ENCODE data around the gene EIF2B1.
"Not testable (repeated sequence)": the region's sequence is repeated elsewhere in the genome, so short reads cannot be mapped to it uniquely, and the experiment has no call there.

The EIF2B1 gene

GRCh38 chr12:123617580-123617979 is 15.9 kb downstream of the EIF2B1 start:
- DNase-seq (ENCODE audit: low read depth in 2 of 2): no peak

GRCh38 chr12:123617144-123617543 is 16.3 kb downstream of the EIF2B1 start:
- DNase-seq (ENCODE audit: low read depth in 2 of 2): no peak

- DNase-seq (ENCODE audit: low read depth in 2 of 2): no peak
These were observed 19.0 kb downstream of the EIF2B1 start for GRCh38 chr12:123614531-123614930.

GRCh38 chr12:123614110-123614509 is 19.4 kb downstream of the EIF2B1 start:
- DNase-seq (ENCODE audit: low read depth in 2 of 2): no peak

- no peak for DNase-seq (ENCODE audit: low read depth in 2 of 2)
These were observed 25.3 kb downstream of the EIF2B1 start for GRCh38 chr12:123608182-123608581.

- DNase-seq (ENCODE audit: low read depth in 2 of 2): no peak
These were observed 25.7 kb downstream of the EIF2B1 start for GRCh38 chr12:123607756-123608155.

- not testable (repeated sequence) for DNase-seq (ENCODE audit: low read depth in 2 of 2)
These were observed 30.0 kb downstream of the EIF2B1 start for GRCh38 chr12:123603495-123603894.

- DNase-seq (ENCODE audit: low read depth in 2 of 2): no peak
These were observed 30.8 kb downstream of the EIF2B1 start for GRCh38 chr12:123602651-123603195.

- peak; percentile 74 to 80 for DNase-seq (ENCODE audit: low read depth in 2 of 2)
These were observed 31.6 kb downstream of the EIF2B1 start, which contains the start of gene DDX55 for GRCh38 chr12:123601602-123602489. TSS of gene DDX55 (plus strand) at chr12:123602099. CDS start at chr12:123602149, 50 bp downstream.

- no peak for DNase-seq (ENCODE audit: low read depth in 2 of 2)
These were observed 33.8 kb downstream of the EIF2B1 start for GRCh38 chr12:123599721-123600120.

- DNase-seq (ENCODE audit: low read depth in 2 of 2): no peak
These were observed 34.2 kb downstream of the EIF2B1 start for GRCh38 chr12:123599310-123599709.

- DNase-seq (ENCODE audit: low read depth in 2 of 2): no peak
These were observed 35.0 kb downstream of the EIF2B1 start for GRCh38 chr12:123598522-123598921.

GRCh38 chr12:123597100-123597499 is 36.4 kb downstream of the EIF2B1 start:
- no peak for DNase-seq (ENCODE audit: low read depth in 2 of 2)

- DNase-seq (ENCODE audit: low read depth in 2 of 2): no peak
These were observed 37.8 kb downstream of the EIF2B1 start for GRCh38 chr12:123595729-123596128.

- no peak for DNase-seq (ENCODE audit: low read depth in 2 of 2)
These were observed 41.6 kb downstream of the EIF2B1 start for GRCh38 chr12:123591702-123592481.

GRCh38 chr12:123580772-123581171 is 52.7 kb downstream of the EIF2B1 start:
- no peak for DNase-seq (ENCODE audit: low read depth in 2 of 2)

- not testable (repeated sequence) for DNase-seq (ENCODE audit: low read depth in 2 of 2)
These were observed 54.7 kb downstream of the EIF2B1 start for GRCh38 chr12:123578829-123579228.

GRCh38 chr12:123578243-123578642 is 55.2 kb downstream of the EIF2B1 start:
- DNase-seq (ENCODE audit: low read depth in 2 of 2): no peak

- no peak for DNase-seq (ENCODE audit: low read depth in 2 of 2)
These were observed 56.9 kb downstream of the EIF2B1 start for GRCh38 chr12:123576611-123577010.

- no peak for DNase-seq (ENCODE audit: low read depth in 2 of 2)
These were observed 59.6 kb downstream of the EIF2B1 start for GRCh38 chr12:123573870-123574269.

- no peak for DNase-seq (ENCODE audit: low read depth in 2 of 2)
These were observed 61.1 kb downstream of the EIF2B1 start for GRCh38 chr12:123572391-123572790.

- DNase-seq (ENCODE audit: low read depth in 2 of 2): no peak
These were observed 62.1 kb downstream of the EIF2B1 start for GRCh38 chr12:123571343-123571813.
